NB4 (cell line): Measurements from ENCODE around the gene GRIK2.

ENCODE experiments used
- CTCF ChIP-seq: IDR thresholded peaks from one replicate; pipeline ENCODE4 v1.5.1; 2012; ENCODE audit warnings: low read depth, low read length
- POLR2A ChIP-seq: IDR thresholded peaks from 2 replicates; pipeline ENCODE4 v1.6.1; 2011; ENCODE audit warnings: mild to moderate bottlenecking; ENCODE audit not compliant: insufficient read length; ENCODE audit errors: extremely low read depth
- TF ChIP-seq, protein P1 (sequence below): IDR thresholded peaks from 2 replicates; pipeline ENCODE4 v1.6.1; 2011; ENCODE audit warnings: low read depth, low read length

DNA sequence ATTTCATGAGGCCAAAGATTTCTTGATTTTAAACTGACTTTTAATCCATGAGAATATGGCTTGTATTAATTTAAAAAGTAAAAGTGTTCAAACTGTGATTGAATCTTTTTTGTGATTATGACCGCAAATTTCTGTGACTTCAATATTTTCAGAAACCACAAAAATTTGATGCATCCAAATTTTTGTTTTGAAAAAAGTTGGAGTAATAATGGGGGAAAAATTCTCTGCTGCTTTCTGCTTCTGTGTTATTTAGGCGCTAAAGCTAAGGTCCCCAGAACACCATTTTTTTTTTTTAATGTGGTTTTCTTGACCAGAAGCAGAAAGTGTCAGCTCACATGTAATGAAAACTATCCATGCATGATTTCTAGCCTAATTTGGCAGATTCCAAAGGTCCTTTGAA, 65.3 kb downstream of the GRIK2 start:
- TF ChIP-seq CTCF (no peak), POLR2A (no peak)
- TF ChIP-seq, protein P1, sequence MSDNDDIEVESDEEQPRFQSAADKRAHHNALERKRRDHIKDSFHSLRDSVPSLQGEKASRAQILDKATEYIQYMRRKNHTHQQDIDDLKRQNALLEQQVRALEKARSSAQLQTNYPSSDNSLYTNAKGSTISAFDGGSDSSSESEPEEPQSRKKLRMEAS: no peak
